GM12872 (cell line): ENCODE data around the gene MS4A8.
A peak's percentile ranks its signal among the peaks of the same experiment; 100 is the strongest.

Source experiments
- TF ChIP-seq, protein P1 (sequence below): IDR thresholded peaks from 3 replicates; pipeline ENCODE4 v1.5.1; 2011; ENCODE audit warnings: low read depth, mild to moderate bottlenecking, low read length, moderate library complexity; ENCODE audit not compliant: insufficient read depth

MS4A8 gene

GRCh38 chr11:60699936-60700335, 524 bp downstream of the MS4A8 start:
- TF ChIP-seq, protein P1, sequence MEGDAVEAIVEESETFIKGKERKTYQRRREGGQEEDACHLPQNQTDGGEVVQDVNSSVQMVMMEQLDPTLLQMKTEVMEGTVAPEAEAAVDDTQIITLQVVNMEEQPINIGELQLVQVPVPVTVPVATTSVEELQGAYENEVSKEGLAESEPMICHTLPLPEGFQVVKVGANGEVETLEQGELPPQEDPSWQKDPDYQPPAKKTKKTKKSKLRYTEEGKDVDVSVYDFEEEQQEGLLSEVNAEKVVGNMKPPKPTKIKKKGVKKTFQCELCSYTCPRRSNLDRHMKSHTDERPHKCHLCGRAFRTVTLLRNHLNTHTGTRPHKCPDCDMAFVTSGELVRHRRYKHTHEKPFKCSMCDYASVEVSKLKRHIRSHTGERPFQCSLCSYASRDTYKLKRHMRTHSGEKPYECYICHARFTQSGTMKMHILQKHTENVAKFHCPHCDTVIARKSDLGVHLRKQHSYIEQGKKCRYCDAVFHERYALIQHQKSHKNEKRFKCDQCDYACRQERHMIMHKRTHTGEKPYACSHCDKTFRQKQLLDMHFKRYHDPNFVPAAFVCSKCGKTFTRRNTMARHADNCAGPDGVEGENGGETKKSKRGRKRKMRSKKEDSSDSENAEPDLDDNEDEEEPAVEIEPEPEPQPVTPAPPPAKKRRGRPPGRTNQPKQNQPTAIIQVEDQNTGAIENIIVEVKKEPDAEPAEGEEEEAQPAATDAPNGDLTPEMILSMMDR: no peak

GRCh38 chr11:60700689-60701468, 1.5 kb downstream of the MS4A8 start:
- TF ChIP-seq, protein P1: peak; percentile 71; the same call in 2 of the 3 replicates

GRCh38 chr11:60701469-60701818, 2.0 kb downstream of the MS4A8 start:
- TF ChIP-seq, protein P1: no peak

DNA sequence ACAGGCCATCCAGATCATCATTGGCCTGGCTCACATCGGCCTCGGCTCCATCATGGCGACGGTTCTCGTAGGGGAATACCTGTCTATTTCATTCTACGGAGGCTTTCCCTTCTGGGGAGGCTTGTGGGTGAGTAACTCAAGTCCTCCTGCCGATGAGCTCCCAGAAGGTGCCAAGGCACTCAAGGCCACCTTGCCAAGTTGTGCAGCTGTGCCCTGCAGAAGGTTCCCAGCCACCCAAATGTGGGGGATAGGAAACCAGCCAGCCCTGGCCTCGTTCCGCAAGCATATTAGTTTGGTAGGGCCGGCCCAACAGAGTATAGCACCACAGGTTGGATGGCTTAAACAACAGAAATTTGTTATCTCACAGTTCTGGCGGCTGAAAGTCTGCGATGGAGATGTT, 4.0 kb downstream of the MS4A8 start:
- TF ChIP-seq, protein P1: no peak

DNA sequence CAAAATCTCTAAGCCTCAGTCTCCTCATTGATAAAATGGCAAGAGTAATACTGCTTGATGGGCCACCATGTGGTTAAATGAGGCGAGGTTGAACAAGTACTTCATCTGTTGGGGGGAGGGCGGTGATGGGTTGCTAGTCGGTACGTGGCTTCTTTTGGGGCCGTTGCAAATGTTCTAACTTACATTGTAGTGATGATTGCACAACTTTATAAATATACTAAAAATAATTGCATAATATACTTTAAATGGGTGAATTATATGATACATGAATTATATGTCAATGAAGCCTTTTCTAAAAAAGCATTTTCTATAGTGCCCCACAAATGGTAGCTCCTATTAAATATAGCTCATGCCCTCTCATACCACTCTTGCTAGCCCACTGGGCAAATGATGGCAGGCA, 6.5 kb downstream of the MS4A8 start:
- TF ChIP-seq, protein P1: no peak

DNA sequence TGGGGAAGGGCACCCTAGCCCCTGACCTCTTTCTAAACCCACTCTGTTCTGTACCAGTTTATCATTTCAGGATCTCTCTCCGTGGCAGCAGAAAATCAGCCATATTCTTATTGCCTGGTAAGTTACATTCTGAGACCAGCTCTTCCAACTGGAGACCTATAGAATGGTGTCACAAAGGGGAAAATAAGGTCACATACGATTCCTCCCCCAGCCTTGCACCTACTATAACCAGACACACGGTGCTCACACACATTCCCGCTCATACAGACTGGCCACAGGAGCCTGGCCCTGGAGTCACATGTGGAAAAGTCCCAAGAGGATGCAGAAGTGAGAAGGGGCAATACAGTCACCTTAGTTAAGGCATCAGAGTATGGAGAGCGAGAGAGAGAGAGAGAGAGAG, 7.5 kb downstream of the MS4A8 start:
- TF ChIP-seq, protein P1: no peak

GRCh38 chr11:60710482-60710881, 11.1 kb downstream of the MS4A8 start:
- TF ChIP-seq, protein P1: no peak
